Measurements from ENCODE around the gene FRK. TPM values are rescaled to one million over a fixed set of nuclear protein-coding genes. Genes with fewer than 3 reads are reported as not detected.
A peak's percentile ranks its signal among the peaks of the same experiment; 100 is the strongest.

FRK gene, protein sequence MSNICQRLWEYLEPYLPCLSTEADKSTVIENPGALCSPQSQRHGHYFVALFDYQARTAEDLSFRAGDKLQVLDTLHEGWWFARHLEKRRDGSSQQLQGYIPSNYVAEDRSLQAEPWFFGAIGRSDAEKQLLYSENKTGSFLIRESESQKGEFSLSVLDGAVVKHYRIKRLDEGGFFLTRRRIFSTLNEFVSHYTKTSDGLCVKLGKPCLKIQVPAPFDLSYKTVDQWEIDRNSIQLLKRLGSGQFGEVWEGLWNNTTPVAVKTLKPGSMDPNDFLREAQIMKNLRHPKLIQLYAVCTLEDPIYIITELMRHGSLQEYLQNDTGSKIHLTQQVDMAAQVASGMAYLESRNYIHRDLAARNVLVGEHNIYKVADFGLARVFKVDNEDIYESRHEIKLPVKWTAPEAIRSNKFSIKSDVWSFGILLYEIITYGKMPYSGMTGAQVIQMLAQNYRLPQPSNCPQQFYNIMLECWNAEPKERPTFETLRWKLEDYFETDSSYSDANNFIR
- polyA plus RNA-seq (2013, experiment 1 of 2): 0.03 TPM
- polyA plus RNA-seq (2013, experiment 2 of 2): 0.04 TPM

GRCh38 chr6:116060572-116061283, at the start of gene FRK:
TSS of gene FRK (minus strand) at chr6:116060891. CDS start at chr6:116060311, 580 bp downstream.
- peak within 1 kb of the TSS; percentile 93 for H3K27ac ChIP-seq (ENCODE audit: low read length, poor library complexity, severe bottlenecking)
- no peaks in the 10 kb centered on the region for H3K27me3 ChIP-seq (ENCODE audit: control insufficient read depth in 1 of 2, insufficient read depth in 1 of 2, low read length in 2 of 2)
- H2BK120ac ChIP-seq (ENCODE audit: low read depth, low read length): no peak within 1 kb of the TSS
- H3K14ac ChIP-seq (ENCODE audit: low read length in 2 of 2): no peak within 1 kb of the TSS
- H3K4ac ChIP-seq (ENCODE audit: low read depth in 1 of 2, low read length in 2 of 2): no peak within 1 kb of the TSS
- H4K91ac ChIP-seq (ENCODE audit: low read length): no peak within 1 kb of the TSS
- H4K8ac ChIP-seq (ENCODE audit: low read length): no peak within 1 kb of the TSS
- H3K36me3 ChIP-seq (ENCODE audit: control insufficient read depth in 1 of 2, insufficient read depth in 2 of 2, low read depth in 1 of 2, low read length in 2 of 2): no peaks in the 10 kb centered on the region
- H2BK12ac ChIP-seq (ENCODE audit: low read length in 2 of 2): no peak within 1 kb of the TSS
- H3K4me2 ChIP-seq (ENCODE audit: low read length, poor library complexity, severe bottlenecking): peak within 1 kb of the TSS; percentile 58
- H3K18ac ChIP-seq (ENCODE audit: low read depth in 1 of 2, low read length in 2 of 2): peak within 1 kb of the TSS in 1 of 2 experiments; percentile 13
- peak within 1 kb of the TSS; percentile 3 for H2AFZ ChIP-seq (ENCODE audit: low read depth, low read length)
- peak within 1 kb of the TSS; percentile 60 for H2BK5ac ChIP-seq (ENCODE audit: low read depth, low read length, poor library complexity, severe bottlenecking)
- peak within 1 kb of the TSS; percentile 61 to 68 for H3K4me3 ChIP-seq (ENCODE audit: insufficient read depth in 1 of 2, low read depth in 1 of 2, low read length in 2 of 2)
- DNase-seq: no peak
- H2AK5ac ChIP-seq (ENCODE audit: low read length, severe bottlenecking): peak within 1 kb of the TSS; percentile 50
- H3K23ac ChIP-seq (ENCODE audit: low read length in 2 of 2): no peak within 1 kb of the TSS
- no peaks in the 10 kb centered on the region for H3K9me3 ChIP-seq (ENCODE audit: control insufficient read depth, low read length)
- no peak within 1 kb of the TSS for H2BK15ac ChIP-seq (ENCODE audit: low read depth, poor library complexity, severe bottlenecking)
- 94% methylated on average over 7 of the region's 7 CpGs for WGBS
- peaks cover 3% of the 10 kb centered on the region for H3K4me1 ChIP-seq (ENCODE audit: control insufficient read depth, insufficient read depth, low read depth, low read length)
- peak within 1 kb of the TSS; percentile 89 for H3K9ac ChIP-seq (ENCODE audit: low read length)
- H3K79me1 ChIP-seq (replicated peaks; ENCODE audit: low read length, poor library complexity, severe bottlenecking): peaks cover 4% of the 10 kb centered on the region

DNA sequence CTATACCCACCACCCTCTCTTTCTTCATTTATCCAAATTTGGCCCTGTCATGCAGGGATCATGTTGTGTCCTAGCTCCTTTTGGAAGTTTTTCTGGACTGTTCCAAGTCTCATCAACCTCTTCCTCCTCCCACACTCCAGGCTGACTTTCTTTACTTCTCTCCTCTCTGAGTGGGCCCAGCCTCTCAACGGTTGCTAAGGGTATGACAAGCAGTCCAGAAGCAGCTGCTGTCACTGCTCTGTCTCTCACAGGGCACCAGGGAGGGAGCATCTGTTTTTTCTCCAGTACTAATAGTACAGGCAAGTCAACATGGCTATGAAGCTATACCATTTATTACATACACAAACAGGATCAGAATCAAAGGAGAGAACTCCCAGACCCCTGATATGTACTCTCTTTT, 48.1 kb upstream of the FRK start:
- no peak overlapping the region for H3K9ac ChIP-seq (ENCODE audit: low read length)
- no peak overlapping the region for H4K8ac ChIP-seq (ENCODE audit: low read length)
- H3K23ac ChIP-seq (ENCODE audit: low read length in 2 of 2): no peak overlapping the region
- H3K18ac ChIP-seq (ENCODE audit: low read depth in 1 of 2, low read length in 2 of 2): no peak overlapping the region
- H2BK15ac ChIP-seq (ENCODE audit: low read depth, poor library complexity, severe bottlenecking): no peak overlapping the region
- no peak overlapping the region for H2BK5ac ChIP-seq (ENCODE audit: low read depth, low read length, poor library complexity, severe bottlenecking)
- WGBS: 39% methylated on average over 1 of the region's 1 CpG
- no peak overlapping the region for H3K4ac ChIP-seq (ENCODE audit: low read depth in 1 of 2, low read length in 2 of 2)
- H3K27ac ChIP-seq (ENCODE audit: low read length, poor library complexity, severe bottlenecking): no peak overlapping the region
- peaks cover 7% of the 10 kb centered on the region for H3K4me1 ChIP-seq (ENCODE audit: control insufficient read depth, insufficient read depth, low read depth, low read length)
- H2BK120ac ChIP-seq (ENCODE audit: low read depth, low read length): no peak overlapping the region
- H3K9me3 ChIP-seq (ENCODE audit: control insufficient read depth, low read length): no peaks in the 10 kb centered on the region
- peak; percentile 35 for DNase-seq
- H4K91ac ChIP-seq (ENCODE audit: low read length): no peak overlapping the region
- H2BK12ac ChIP-seq (ENCODE audit: low read length in 2 of 2): no peak overlapping the region
- H3K79me1 ChIP-seq (replicated peaks; ENCODE audit: low read length, poor library complexity, severe bottlenecking): peaks cover 19% of the 10 kb centered on the region
- H3K4me2 ChIP-seq (ENCODE audit: low read length, poor library complexity, severe bottlenecking): no peak overlapping the region
- no peak overlapping the region for H2AK5ac ChIP-seq (ENCODE audit: low read length, severe bottlenecking)
- H3K14ac ChIP-seq (ENCODE audit: low read length in 2 of 2): no peak overlapping the region
- peaks cover 12 to 45% of the 10 kb centered on the region in 2 experiments for H3K36me3 ChIP-seq (ENCODE audit: control insufficient read depth in 1 of 2, insufficient read depth in 2 of 2, low read depth in 1 of 2, low read length in 2 of 2)
- no peak overlapping the region for H3K4me3 ChIP-seq (ENCODE audit: insufficient read depth in 1 of 2, low read depth in 1 of 2, low read length in 2 of 2)
- H2AFZ ChIP-seq (ENCODE audit: low read depth, low read length): no peak overlapping the region
- H3K27me3 ChIP-seq (ENCODE audit: control insufficient read depth in 1 of 2, insufficient read depth in 1 of 2, low read length in 2 of 2): no peaks in the 10 kb centered on the region

- Histone ChIP-seq H3K4me3 (ENCODE audit: insufficient read depth in 1 of 2, low read depth in 1 of 2, low read length in 2 of 2) (no peak overlapping the region), H2BK12ac (ENCODE audit: low read length in 2 of 2) (no peak overlapping the region), H2AK5ac (ENCODE audit: low read length, severe bottlenecking) (no peak overlapping the region), H2AFZ (ENCODE audit: low read depth, low read length) (no peak overlapping the region), H4K8ac (ENCODE audit: low read length) (no peak overlapping the region), H3K4me1 (ENCODE audit: control insufficient read depth, insufficient read depth, low read depth, low read length) (peaks cover 18% of the 10 kb centered on the region), H3K27me3 (ENCODE audit: control insufficient read depth in 1 of 2, insufficient read depth in 1 of 2, low read length in 2 of 2) (no peaks in the 10 kb centered on the region), H3K18ac (ENCODE audit: low read depth in 1 of 2, low read length in 2 of 2) (no peak overlapping the region), H3K9ac (ENCODE audit: low read length) (peak overlapping the region; percentile 30), H3K36me3 (ENCODE audit: control insufficient read depth in 1 of 2, insufficient read depth in 2 of 2, low read depth in 1 of 2, low read length in 2 of 2) (peaks cover 13 to 28% of the 10 kb centered on the region in 2 experiments), H3K4me2 (ENCODE audit: low read length, poor library complexity, severe bottlenecking) (no peak overlapping the region), H2BK120ac (ENCODE audit: low read depth, low read length) (no peak overlapping the region), H3K79me1 (replicated peaks; ENCODE audit: low read length, poor library complexity, severe bottlenecking) (peaks cover 29% of the 10 kb centered on the region), H4K91ac (ENCODE audit: low read length) (no peak overlapping the region), H3K9me3 (ENCODE audit: control insufficient read depth, low read length) (no peaks in the 10 kb centered on the region), H3K14ac (ENCODE audit: low read length in 2 of 2) (no peak overlapping the region), H3K27ac (ENCODE audit: low read length, poor library complexity, severe bottlenecking) (peak overlapping the region; percentile 48), H2BK5ac (ENCODE audit: low read depth, low read length, poor library complexity, severe bottlenecking) (no peak overlapping the region), H2BK15ac (ENCODE audit: low read depth, poor library complexity, severe bottlenecking) (no peak overlapping the region), H3K4ac (ENCODE audit: low read depth in 1 of 2, low read length in 2 of 2) (no peak overlapping the region), H3K23ac (ENCODE audit: low read length in 2 of 2) (no peak overlapping the region)
- 10% methylated on average over 1 of the region's 1 CpG for WGBS
- DNase-seq: peak; percentile 23
Measured at GRCh38 chr6:116106146-116106545, 45.5 kb upstream of the FRK start.

DNA sequence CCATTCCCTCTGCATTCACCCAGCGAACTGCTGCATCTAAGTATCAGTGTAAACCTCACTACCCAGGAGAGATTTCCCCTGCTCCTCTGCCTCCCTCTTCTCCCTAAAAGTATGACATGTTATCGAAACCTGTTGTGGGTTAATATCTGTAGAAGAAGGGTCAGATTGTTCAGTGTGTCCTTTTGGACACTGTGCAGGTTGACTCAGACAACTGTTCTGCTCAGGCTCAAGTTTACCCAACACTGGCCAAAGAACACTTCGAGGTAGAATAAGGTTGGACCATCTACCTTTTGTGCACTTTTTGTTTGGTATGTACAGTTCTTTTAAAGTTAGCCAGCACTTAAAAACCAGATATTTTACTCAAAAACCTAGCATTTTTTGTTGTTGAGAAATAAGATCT, 44.6 kb upstream of the FRK start:
- Histone ChIP-seq H3K4me3 (ENCODE audit: insufficient read depth in 1 of 2, low read depth in 1 of 2, low read length in 2 of 2) (no peak overlapping the region), H3K36me3 (ENCODE audit: control insufficient read depth in 1 of 2, insufficient read depth in 2 of 2, low read depth in 1 of 2, low read length in 2 of 2) (peaks cover 8 to 19% of the 10 kb centered on the region in 2 experiments), H4K8ac (ENCODE audit: low read length) (peak overlapping the region; percentile 12), H3K18ac (ENCODE audit: low read depth in 1 of 2, low read length in 2 of 2) (peak overlapping the region in 1 of 2 experiments; percentile 45), H2AK5ac (ENCODE audit: low read length, severe bottlenecking) (peak overlapping the region; percentile 8), H3K27me3 (ENCODE audit: control insufficient read depth in 1 of 2, insufficient read depth in 1 of 2, low read length in 2 of 2) (no peaks in the 10 kb centered on the region), H3K4me1 (ENCODE audit: control insufficient read depth, insufficient read depth, low read depth, low read length) (peaks cover 18% of the 10 kb centered on the region), H2BK120ac (ENCODE audit: low read depth, low read length) (no peak overlapping the region), H3K14ac (ENCODE audit: low read length in 2 of 2) (no peak overlapping the region), H3K23ac (ENCODE audit: low read length in 2 of 2) (no peak overlapping the region), H4K91ac (ENCODE audit: low read length) (no peak overlapping the region), H2BK12ac (ENCODE audit: low read length in 2 of 2) (no peak overlapping the region), H3K9ac (ENCODE audit: low read length) (no peak overlapping the region), H2AFZ (ENCODE audit: low read depth, low read length) (no peak overlapping the region), H3K27ac (ENCODE audit: low read length, poor library complexity, severe bottlenecking) (no peak overlapping the region), H2BK15ac (ENCODE audit: low read depth, poor library complexity, severe bottlenecking) (no peak overlapping the region), H3K4me2 (ENCODE audit: low read length, poor library complexity, severe bottlenecking) (no peak overlapping the region), H3K79me1 (replicated peaks; ENCODE audit: low read length, poor library complexity, severe bottlenecking) (peaks cover 26% of the 10 kb centered on the region), H3K9me3 (ENCODE audit: control insufficient read depth, low read length) (no peaks in the 10 kb centered on the region), H2BK5ac (ENCODE audit: low read depth, low read length, poor library complexity, severe bottlenecking) (no peak overlapping the region), H3K4ac (ENCODE audit: low read depth in 1 of 2, low read length in 2 of 2) (no peak overlapping the region)
- no peak for DNase-seq
- WGBS: 100% methylated on average over 1 of the region's 3 CpGs
